GM19468 (cell line): ENCODE results near the gene ANP32B.
"Not testable (repeated sequence)": the region's sequence is repeated elsewhere in the genome, so short reads cannot be mapped to it uniquely, and the experiment has no call there.

Source experiments
- ATAC-seq: cut with Tn5 transposase; IDR thresholded peaks from one replicate; pipeline ENCODE4 v1.9.1; 2021; ENCODE audit warnings: mild to moderate bottlenecking, moderate library complexity, moderate number of reproducible peaks; ENCODE audit not compliant: unreplicated experiment; ENCODE audit errors: extremely low read depth

Gene ANP32B

GRCh38 chr9:97962136-97962535 is 21.0 kb upstream of the ANP32B start:
- ATAC-seq = no peak

DNA sequence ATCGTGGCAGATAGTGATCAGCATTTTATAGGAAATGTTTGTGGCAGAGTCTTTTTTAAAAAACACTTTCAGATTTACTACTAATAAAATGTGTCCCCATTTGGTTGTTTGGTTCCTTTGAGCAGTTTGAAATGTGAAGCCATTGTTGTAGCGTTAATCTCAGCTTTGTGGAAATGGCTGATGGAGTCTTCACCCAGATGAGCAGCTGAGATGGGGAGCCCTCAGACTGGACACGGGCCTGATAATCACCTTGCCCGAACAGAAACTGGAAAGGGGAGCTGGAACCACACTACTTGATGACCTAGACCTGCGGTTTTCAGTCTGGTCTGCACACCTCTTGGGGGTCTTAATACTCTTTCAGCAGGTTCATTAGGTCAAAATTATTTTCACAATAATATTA is 20.6 kb upstream of the ANP32B start:
- no peak for ATAC-seq

- no peak for ATAC-seq
Observed at GRCh38 chr9:97963232-97963631, 19.9 kb upstream of the ANP32B start.

GRCh38 chr9:97964901-97965300 is 18.2 kb upstream of the ANP32B start:
- ATAC-seq = no peak

- ATAC-seq = no peak
Observed at GRCh38 chr9:97966493-97966892, 16.6 kb upstream of the ANP32B start.

DNA sequence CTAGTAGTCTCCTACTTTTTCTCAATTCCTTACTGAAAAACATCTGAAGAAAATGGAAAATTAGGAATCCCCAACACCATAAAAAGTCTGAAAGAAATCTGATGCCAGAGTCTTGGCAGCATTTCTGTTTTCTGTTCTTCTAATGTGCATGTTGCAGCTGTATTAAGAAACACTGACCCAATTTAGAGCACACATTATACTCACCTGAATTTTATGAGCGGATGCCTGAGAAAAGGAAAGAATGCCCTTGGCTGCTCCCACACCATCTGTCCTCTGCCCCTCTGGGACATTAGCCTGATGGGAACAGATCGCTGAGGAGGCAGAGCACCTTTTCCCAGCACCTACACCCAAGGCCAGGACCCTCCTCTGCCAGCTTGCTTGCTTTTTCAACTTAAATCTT is 14.1 kb upstream of the ANP32B start:
- no peak for ATAC-seq

- no peak for ATAC-seq
Observed at GRCh38 chr9:97970165-97970564, 13.0 kb upstream of the ANP32B start.

DNA sequence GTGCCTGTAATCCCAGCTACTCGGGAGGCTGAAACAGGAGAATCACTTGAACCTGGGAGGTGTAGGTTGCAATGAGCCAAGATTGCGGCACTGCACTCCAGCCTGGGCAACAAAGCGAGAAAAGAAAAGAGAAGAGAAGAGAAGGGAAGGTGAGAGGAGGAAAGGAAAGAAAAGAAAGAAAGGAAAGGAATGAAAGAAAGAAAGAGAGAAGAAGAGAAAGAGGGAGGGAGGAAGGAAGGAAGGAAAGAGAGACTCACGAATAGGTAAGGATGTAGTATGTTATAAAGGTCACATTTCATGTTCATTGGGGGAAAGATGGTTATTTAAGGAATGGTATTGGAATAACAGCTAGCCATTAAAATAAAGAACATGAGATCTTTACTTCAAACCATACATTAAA is 10.4 kb upstream of the ANP32B start:
- ATAC-seq = no peak

DNA sequence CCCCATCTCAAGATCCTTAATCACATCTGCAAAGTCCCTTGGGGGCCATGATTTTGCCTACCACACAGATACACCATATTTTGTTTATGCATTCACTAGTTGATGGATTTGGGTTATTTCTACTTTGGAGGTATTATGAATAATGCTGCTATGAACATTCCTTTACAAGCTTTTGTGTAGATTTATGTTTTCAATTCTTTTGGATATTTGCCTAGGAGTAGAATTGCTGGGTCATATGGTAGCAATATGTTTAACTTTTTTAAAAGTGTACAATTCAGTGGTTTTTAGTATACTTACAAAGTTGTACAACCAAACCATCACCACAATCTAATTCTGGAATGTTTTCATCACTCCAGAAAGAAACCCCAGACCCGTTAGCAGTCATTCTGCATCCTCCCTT is 7.8 kb upstream of the ANP32B start:
- no peak for ATAC-seq

- ATAC-seq = not testable (repeated sequence)
Observed at GRCh38 chr9:97976633-97977032, 6.5 kb upstream of the ANP32B start.

DNA sequence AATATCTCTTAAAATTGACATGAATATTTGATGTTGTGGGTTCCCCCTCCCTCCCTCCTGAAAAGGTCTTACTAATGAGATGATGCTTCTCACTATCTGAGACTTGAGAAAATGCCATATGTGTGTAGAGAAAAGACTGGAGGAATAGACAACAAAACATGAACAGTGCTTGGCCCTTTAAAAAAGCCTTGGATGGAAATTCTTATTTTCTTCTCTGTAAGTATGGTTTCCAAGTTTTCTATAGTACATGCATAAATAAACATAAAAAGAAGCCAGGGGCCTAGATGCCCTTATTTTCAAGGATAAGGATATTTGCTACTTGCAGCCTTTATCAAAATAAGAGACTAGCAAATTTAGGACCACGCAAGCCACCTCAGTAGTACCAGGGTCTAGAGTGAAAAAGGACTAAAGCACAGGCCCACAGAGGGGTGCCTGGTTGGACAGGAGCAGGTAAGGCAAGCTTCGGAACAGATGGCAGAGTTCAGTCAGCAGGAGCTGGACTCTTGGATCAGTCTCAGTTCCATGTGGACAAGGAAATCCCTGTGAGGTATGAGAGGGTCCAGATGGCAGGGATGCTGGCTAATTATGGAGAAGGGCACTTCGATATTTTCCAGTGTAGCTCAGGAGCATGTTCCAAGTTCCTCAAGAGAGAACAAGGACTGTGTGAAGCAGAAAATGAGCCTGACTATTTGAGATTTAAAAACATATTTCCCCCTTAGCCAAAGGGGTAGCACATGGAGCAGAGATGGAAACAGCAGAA is 4.6 kb upstream of the ANP32B start:
- ATAC-seq = no peak

DNA sequence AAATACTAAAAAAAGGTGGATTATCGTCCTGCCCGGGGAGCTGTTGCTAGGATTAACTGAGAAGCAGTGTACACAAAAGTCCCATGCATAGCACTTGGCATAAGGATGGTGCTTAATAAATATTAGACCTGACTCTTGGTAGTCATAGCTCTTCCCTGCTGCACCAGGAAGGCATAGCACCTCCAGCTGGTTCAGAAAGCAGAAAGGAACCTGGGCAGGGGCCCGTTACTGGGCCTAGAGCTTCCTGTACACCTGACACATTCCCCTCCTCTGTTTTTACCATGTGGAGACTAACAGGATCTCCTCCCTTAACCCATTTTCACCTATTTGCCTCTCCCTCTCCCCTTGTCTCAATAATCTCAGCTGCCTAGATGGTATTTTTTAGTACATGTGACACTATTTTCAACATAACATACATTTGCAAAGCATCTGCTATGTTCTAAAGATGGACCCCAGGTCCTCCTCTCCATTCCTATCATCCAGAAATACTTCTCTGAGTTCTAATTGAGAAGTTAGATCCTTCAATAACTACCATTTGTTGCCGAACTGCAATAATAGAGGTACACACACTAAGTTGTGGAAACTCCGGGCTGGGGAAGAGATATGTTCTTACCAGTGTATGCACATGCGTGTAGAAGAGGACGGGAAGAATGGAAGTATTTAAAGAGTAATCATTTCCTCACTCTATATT is 3.2 kb upstream of the ANP32B start:
- no peak for ATAC-seq

DNA sequence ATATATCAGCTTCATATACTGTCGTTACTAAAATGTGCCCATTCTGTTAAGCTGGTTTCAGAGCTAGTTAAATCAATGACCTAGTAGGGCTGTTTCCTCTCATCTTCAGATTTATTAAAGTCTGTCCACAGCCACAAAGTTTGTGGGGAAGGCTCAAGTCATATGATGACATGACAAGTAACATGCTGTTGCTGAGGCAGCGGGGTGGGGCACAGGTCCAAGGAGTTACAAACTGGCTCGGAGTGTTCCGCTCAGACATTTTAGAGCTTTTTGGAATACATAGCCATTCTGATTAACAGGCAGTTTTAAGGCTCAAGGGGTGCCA is 2.7 kb upstream of the ANP32B start:
- no peak for ATAC-seq

- ATAC-seq = no peak
Observed at GRCh38 chr9:97980918-97981845, 2.0 kb upstream of the ANP32B start.

- ATAC-seq = no peak
Observed at GRCh38 chr9:97981846-97982682, 1.1 kb upstream of the ANP32B start.

DNA sequence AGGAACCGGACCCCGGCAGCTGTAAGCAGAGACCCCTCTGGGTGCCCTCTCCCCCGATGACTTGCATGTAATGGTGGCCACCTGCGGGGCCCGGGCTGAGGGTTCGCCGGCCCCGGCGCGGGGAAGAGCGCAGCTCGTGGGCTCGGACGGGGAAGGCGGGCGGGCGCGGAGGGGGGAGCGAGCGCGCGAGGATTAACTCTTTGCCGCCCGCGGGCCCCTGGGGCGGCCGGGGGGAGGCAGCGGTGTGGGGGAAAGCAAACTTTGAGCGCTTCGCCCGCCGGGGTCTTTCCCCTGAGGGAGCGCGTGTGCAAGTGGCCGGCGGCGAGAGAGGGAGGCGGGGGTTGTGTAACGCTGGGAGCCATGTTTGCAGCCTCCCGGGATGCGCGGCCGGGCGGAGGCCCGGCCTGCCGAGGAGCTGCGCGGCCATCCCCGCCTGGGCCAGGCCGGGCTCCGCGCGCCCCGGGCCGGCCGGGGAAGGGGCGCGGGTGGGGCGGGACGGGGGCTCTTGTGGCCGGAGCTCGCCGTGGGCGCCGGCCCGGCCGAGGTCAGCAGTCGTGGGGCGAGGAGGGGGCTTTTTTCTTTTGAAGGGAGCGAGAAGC is 547 bp downstream of the ANP32B start:
- ATAC-seq = no peak

DNA sequence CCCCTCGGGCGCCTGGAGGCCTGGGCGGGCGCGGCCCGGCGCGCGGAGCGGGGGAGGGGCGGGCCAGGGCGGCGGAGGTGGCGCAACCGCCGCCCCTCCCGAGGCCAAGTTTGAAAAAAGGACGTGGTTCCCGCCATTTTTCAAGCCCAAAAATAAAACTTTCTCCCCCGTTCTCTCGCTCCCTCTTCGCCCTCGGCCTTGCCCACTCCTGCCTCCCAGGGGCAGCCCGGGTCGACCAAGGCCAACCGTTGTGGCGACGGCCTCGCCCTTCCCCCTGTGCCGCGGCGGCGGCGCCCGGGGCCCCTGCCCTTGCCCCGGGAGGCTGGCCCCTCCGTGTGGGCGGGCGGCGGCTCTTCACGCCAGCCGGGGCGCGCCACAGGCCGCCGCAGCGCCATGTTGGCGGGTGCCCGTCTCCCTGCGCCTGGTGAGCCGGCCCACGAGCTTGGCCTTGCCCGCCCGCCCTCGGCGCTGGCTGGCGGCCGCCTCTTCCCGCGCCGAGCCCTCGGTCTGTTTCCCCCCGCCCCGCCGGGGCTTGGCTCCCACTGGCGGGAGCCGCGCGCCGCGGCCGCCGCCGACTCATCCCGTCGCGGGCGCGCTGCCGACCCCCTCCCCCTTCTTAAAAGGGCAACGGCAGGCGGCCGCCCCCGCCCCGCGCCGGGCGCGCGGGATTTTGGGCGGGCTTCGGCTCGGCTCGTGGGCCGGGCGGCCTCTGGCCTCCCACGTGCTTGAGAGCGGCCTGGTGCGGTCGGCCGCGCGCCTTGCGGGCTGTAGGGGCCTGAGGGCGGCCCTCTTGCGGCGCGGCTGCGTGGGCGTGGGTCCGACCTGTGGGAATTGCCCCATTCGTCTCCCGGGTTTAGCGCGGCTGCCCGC is 1.3 kb downstream of the ANP32B start:
- no peak for ATAC-seq

GRCh38 chr9:97985058-97985861 is 2.1 kb downstream of the ANP32B start:
- no peak for ATAC-seq
